ENCODE results near the gene IGSF6.

GRCh38 chr16:21592191-21592590, 60.2 kb downstream of the IGSF6 start:
- TF ChIP-seq CTCF (IDR thresholded peaks at IDR 0.05) (no peak), POLR2A (IDR thresholded peaks at IDR 0.05) (no peak)

Measured in Peyer's patch (tissue), 4 donors.